NCI-H82 (cell line): ENCODE measurements around the gene CTIF.

ENCODE experiments used
- DNase-seq: peaks from one replicate; lab custom pipeline; 2025; lab: John Stamatoyannopoulos, UW

Gene CTIF

DNA sequence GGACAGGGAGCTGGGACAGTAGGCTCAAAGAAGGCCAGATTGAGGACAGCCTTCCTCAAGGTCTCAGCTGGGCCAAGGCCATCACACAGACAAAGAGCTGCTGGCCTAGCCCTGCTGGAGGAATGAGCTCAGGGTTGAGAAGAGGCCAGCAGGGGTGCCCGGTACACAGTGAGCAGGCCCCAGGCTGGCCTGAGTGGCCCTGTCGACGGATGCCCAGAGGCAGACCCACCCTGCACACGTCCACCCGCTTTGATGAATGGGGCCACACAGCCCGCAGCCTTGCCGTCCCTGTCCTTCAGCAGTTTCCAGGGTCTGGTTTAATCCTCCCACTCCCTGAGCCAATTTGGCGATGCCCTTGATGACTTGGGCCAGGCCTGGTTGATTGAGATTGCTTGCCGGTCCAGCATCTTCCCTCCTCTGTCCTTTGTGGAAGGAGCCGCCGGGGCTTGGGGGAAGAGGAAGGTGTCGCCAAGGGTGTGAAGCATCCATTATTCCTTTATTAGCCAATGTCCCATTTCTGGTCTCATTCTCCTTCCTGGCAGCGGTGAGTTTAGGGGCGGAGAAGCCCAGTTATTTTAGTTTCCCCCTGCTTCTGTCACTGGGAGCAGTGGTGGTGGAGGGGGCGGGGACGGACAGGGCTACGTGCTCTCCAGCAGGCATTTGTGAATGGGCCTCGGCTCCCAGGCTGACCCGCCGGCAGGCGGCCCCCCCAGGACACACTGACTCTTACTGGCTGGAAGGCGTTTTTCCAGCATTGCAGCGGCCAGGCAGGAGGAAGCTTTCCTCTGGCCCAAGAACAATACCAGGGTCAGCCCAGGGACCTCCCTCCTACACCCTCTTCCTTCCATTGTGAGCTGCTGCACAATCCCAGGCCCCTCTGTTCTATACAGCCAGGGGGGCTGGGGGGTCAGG lies 141.8 kb downstream of the CTIF start:
- no peak for DNase-seq

DNA sequence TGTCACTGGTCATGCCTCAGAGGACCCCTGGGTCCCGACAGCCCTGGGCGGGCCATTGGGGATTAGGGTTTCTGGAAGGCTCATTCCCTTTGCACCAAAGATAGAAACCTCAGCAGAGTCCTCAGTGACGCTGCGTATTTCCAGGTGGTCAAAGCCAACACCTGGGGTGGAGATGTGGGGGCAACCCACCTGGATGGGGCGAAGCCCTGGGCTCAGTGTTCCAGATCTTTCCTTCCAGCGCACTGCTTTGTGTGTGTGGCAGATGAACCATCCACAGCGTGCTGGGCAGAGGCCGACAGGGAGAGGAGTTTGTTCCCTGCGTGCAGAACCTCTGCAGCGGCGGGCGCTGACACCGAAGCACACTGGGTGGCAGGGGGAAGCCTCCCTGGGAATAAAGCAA lies 143.9 kb downstream of the CTIF start:
- no peak for DNase-seq

DNA sequence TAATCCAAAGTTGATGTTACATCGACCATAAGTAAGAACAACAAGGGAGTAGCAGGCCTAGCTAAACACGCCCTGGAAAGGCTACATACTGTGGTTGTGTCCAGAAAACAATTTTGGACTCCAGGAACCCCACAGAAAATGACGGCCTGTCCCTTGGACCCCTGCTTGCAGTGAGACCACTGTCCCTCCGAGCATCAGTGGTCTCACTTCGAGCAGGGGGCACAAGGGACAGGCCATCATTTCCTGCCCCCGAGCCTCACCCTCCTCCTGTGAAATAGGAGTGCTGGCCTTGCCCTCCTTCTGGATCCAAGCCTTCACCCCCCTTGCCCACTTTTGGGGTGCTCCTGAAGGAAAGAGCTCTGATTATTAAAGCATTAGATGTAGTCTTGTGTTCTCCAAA lies 144.4 kb downstream of the CTIF start:
- no peak for DNase-seq

DNA sequence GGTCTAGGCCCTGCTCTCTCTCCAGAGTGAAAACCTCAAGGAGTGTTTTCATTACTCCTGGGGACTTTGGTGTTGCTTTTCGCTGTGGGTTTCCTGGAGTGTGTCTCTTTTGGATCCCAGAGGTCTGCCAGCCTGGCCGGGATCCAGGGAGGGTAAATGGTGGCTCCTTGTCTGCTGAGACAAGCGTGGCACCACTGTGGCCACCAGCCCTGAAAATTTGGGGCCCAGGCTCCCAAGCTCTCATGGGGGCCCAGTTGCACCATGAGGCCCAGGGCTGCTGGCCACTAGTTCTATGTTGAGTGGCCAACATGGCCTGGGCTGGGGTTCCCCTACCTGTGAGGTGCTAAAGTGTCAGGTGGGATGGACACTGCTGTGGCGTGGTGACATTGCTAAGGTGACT lies 144.8 kb downstream of the CTIF start:
- DNase-seq, result no peak

DNA sequence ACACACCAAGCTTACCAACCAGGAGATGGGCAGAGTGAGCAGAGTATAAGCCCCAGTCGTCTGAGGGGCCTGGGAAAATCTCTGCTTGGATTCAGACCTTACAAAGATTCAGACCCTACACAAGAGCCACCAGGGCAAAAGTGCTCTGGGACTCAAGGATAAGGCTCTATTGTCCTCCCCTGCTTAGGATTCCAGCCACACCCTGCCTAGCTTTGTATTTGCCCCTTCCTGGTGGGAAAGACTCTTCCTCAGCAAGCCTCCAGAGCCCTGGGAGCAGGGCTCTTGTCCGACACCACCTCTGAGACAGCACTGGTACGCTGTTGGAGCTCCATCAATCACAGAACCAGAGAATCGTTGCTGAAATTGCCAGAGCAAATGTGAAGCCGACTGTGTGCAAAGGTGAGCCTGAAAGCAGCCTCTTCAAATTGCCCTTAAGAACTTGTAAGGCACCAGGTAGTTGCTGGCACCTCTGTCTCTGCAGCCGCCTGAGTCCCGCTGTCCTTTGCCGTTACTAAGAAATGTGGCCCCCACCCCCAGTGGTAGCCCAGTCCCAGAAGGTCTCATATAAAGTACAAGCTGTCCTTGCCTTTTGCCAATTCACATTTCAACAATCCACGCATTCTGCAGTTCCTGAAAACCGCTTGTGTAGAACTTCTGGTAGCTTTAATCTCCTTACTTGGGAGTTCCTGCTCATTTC lies 148.7 kb downstream of the CTIF start:
- no peak for DNase-seq

DNA sequence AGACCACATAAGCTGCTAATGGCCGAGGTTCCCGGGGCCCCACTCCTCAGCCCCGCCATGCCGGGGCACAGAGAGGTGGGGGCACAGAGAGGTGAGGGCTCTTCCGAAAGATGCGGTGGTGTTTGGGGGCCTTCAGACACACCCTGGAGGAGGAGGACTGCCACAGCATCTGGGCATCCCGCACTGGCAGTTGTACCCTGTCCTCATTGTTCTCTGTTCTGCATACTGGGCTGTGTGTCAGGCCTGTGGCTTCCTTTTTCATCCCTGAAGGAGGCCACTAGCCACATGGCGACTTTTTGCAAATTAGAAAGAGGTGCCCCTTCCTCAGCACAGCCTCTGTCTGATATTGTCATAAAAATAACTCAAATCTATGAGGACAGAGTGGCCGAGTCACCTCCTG lies 150.1 kb downstream of the CTIF start:
- DNase-seq, result no peak

DNA sequence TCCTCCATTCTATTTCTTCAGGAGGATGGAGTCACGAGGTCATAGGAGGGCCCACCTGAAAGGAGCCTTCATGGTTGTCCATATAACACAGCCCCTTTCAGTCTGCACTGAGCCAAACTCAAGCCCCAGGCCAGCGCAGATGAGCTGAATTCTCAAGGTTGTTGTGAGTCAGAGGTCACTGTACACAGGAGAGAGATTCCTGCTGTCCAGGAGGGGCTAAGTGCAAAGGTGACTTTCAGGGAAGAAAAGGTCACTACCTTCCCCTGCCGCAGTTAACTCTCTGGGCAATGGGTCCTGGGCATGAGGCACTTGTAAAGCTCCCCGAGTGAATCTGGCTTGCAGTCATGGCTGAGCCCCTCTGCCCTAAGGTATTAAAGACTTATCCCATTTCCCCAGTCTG lies 150.7 kb downstream of the CTIF start:
- DNase-seq, result no peak

DNA sequence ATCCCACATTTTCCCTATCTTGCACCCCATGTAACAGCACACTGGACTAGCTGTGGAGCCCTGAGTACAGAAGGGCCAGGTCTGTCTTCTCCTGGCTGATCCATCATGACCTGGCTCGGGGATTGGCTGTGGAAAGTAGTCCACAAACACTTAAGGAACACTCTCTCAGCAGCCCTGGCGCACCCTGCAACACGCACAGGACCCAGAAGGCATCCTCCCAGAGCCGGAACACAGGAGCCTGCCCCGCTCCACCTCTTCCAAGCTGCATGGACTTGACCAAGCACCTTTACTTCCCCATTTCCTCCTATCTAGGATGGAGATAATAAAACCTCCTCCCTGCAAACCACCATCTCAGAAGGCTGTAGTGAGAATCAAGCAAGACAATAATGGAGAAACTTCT lies 151.7 kb downstream of the CTIF start:
- DNase-seq, result no peak

DNA sequence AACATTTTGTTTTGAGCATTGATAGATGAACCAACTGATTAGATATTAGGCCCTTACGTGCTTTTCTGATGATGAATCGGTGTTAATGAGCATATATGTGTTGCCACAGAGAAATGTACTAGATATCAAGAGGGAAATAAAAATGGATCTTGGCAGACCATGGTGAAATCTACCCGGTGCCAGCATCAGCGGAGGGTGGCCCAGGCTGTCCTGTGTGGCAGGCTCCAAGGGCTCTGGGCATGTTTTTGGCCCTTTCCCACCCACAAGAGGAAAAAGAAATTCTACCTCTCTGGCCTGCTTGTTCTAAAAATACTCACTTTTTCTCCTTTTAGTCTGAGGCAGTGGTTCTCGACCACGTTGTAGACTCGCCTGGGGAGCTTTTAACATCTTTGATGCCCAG lies 154.2 kb downstream of the CTIF start:
- no peak for DNase-seq

DNA sequence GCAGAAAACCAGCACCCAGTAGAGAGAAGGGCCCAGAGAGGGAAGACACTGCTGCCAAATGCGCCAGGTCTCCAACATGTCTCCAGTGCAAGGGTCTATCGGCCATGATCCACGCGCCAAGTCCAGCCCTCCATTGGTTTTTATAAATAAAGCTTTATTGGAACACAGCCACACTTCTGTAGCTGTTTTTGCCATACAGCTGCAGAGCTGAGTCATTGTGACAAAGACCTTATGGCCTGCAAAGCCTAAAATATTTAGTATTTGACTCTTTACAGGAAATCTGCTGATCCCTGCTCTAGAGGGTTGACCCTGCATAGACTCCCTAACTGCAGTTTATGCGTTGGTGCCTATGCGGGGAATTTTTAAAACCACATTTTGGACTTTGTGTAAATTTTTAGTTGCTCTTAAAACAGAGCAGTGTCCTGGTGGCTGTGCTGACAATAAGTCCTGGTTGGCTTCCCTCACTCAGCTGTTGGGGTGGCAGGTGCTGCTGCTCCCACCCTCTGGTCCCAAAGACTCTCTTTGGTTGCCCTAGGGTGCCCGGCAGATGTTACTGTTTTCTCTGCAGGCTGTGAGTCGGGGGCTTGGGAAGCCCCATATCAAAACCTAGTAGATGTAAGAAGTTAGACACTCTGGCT lies 154.9 kb downstream of the CTIF start:
- DNase-seq, result no peak

DNA sequence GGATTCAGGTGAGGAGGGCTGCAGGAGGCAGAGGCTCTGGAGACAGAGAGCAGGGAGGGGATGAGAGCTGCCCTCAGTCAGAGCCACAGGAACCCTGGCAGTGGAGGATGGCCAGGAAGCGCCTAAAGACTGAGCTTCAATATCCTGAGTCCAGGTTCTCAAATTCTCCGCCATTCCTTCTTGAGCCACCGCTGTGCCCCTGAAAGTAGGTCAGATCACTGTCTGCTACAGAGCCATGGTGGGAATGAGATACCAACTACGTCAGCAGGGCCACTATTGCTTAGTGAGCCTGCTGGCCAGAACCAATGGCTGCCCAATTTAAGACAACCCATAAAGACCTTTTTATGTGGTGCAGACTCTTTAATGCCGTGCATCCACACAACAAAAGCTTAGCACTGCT lies 155.5 kb downstream of the CTIF start:
- no peak for DNase-seq

DNA sequence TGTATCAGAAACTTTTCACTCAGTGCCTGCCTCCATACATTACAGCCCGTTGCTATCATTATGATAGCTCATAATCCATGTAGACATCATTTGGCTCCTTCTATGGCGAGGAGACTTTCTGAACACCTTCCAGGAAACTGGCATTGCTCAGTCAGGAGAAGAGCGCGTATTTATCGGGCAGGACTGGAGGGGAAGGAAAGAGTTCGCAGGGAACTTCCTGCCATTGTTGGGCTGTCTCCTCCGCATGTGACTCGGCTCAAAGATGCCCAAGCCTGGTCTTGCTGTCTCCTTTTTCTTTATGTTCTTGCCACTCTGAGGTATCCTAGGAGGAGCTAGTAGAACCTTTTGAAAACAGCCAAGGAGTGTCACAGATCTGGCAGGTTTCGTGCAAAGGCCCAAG lies 156.8 kb downstream of the CTIF start:
- DNase-seq, result no peak

DNA sequence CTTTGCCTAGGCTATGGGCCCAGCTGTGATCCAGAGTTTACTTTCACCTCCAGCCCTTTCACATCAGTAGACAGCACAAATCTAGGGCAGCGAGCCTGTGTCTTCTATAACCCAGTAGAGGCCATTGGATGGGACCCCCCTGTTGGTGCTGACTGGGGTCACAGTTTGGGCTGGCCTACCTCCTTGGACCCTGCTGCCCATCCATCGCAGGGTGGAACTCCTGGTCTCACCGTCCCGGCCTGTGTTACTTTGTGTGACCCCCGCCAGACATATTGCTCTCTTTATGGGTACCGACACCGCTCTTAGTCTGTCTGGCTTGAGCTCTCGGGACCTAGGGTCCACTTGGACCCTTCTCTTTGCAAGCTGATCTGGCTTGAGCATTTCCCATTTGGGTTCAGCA lies 157.4 kb downstream of the CTIF start:
- DNase-seq, result no peak

DNA sequence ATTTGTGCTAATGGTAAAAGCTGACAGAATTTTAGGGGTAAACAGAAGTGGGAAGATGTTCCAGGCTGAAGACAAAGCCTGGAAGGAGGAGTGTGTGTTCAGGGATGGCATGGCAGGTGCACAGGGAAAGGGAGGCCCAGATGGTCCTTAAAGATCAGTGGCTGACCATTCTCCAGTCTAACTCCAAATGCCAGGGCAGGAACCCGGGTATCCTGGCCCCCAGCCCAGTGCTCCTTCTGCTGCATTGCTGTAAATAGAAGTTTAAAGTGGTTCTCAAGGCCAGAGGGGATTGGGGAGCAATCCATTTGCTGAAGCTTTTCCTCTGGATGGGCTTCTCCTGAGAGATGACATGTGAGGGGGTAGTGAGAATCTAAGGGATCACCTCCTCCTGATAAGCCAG lies 158.6 kb downstream of the CTIF start:
- DNase-seq, result no peak

DNA sequence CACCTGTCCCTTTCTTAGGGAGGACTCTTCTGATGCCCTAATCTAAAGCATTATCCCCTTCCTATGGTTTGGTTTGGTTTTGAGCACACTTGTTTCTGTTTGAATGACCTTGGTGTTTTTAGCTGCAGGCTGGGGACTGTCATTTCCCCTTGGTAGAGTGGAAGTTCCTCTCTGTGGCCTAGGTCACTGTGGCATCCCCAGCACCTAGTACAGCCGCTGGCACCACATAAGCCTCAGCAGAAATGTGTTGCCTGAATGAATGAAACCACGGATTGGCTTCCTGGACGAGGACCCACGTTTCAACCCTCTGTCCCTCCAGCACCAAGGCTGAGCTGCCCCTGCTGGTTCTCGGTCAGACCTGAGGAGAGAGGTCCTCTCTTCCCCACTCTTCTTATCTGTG lies 159.9 kb downstream of the CTIF start:
- DNase-seq, result no peak

DNA sequence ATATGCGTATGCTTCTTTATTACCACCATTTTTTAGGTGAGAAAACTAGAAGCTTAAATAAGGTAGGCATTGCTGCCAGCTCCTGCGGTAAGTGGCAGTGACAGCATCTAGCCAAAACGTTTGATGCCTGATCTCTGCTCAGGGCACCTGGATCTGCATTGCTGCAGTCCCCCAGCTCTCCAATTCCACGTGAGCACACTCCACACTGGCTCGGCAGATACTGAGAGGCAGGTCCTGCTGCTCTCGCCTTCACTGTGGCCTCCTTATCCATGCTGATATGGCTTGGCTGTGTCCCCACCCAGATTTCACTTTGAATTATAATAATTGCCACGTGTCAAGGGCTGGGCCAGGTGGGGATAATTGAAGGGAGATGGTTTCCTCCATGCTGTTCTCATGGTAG lies 160.9 kb downstream of the CTIF start:
- DNase-seq, result no peak

DNA sequence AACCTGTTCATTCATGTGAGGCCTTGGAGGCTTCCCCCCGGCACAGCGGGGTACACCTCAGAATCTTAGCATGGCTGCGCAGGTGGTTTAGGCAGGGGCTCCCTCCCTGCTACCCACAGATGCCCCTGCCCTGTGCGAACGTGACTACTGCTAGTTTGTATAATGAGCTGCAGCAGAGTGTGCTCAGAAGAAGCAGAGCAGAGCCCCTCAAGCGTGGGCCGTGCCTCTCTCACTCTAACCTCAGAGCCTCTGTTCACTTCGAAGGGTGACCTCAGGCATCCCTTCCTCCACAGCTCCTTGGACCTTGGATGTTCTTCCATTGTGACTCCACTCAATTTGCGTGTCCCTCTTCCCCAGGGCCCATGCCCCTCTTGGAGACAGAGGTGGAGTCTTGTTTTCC lies 161.6 kb downstream of the CTIF start:
- DNase-seq, result no peak

DNA sequence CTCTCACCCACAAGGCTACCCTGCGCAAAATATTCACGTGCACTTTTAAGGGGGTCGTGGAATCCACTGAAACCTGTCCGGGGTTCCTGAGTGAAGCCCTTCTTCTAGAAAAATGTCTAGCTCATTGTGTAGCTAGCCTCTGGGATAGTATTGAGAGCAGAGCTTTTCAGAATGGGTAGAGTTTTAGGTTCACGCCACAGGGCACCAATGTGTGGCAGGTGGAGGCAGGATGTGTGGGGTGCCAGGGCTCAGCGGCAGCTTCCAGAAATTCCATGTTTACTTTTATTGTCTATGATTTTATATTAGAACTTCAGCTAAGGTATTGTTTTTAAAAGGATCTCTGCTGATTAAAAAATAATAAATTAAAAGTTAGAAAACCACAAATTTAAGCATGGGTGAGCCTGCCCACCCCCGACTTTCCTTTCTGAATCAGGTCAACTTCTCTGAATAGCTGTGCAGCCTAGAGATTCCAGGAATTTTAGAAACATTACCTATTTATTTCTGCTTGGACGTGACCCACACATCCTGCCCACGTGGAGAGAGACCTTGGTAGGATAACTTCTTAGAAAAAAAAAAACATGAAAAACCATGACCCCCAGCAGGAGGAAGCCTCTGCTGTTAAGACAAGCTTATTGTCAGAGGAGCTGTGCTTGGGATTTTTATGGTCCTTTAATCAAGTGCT lies 163.7 kb downstream of the CTIF start:
- no peak for DNase-seq

DNA sequence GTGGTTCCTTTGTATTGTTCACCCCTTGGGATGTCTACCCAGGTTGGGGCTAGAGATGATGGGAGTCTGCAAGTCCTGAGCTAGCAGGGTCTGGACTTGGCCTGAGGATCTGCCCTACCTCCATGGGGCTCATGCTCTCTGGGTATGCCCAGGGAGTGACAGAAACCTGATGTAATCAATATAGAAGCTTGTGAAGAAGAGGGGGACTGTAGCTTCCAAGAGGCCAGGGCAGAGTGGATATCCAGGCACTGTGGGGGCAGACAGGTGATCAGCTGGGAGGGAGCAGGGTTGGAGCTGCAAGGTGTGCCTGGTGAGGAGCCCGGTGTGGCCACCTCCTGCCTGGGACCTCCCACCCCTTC lies 164.2 kb downstream of the CTIF start:
- no peak for DNase-seq

DNA sequence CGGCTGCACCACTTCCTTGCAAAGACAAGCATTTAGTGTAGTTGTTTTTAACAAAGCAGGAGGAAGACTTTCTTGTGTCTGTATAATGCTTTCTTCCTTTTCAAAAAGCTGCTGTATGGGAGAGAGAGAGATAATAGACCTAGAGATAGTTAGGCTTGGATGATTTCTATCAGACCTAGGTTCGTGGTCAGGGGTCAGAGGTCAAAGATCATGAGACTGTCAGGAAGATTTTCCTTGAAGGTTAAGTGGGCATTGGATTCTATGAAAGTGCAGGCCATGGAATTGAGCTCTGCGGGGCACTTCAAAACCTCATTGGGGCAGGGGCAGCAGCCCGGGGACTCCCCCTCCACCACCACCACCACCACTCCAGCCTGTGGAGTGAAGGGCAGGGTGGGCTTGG lies 164.6 kb downstream of the CTIF start:
- DNase-seq, result no peak

DNA sequence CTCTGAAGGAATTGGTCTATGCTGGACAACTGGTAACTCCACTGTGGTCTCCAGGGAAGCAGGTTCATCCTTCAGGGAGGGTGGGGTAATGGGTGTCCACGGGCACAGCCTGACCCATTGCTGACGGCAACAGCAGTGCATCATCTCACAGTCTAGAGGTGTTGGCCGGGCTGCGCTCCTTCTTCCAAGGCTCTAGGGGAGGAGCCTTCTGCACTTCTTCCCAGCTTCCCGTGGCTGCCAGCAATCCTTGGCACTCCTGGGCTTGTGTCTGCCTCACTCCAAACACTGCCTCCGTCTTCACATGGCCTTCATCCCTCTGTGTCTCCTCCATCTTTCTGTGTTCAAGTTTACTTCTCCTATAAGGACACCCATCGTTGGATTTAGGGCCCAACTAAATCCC lies 166.2 kb downstream of the CTIF start:
- no peak for DNase-seq

DNA sequence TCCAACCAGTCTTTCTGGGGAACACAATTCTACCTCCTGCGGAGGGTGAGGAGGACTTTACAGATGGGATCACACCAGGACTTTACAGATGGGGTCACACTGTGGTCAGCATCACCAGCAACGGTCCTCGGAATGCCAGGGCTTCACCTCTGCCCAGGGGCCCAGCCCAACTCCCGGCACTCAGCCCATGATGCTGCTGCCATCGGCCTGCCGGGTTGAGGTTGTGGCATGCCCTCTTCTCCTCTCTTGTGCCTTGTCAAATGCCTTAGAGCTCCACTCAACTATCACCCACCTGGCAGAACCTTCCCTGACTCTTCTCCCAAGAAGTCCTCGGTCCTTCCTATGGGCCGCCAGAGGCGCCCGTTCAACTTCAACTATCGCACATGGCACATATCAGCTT lies 166.7 kb downstream of the CTIF start:
- no peak for DNase-seq

DNA sequence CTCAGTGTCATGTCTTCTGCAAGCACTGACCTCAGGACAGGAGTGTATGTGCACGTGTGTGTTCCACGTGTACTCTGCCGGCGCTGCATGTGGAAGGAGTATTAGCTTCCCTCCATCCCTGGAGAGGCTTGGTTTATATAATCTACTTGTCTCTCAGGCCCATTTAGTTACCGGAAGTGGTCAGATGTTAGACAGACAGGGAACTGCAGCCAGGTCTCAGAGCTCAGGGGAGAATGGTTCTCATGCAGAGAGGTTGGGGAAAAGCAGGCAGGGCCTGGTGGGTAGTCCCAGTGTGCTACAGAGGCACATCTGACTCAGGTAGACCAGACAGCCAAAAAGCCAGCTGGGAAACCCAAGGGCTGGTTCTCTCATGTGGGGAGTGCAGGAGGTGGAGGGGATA lies 167.9 kb downstream of the CTIF start:
- no peak for DNase-seq
